GM12874 (cell line): ENCODE results near the gene SERPINA9.

Source experiments
- TF ChIP-seq, protein P1 (sequence below): IDR thresholded peaks from 2 replicates; pipeline ENCODE4 v1.5.1; 2011; ENCODE audit warnings: low read depth, mild to moderate bottlenecking, control low read depth, low read length, moderate library complexity; ENCODE audit not compliant: insufficient read depth

Gene SERPINA9

GRCh38 chr14:94448071-94448808 is 27.8 kb downstream of the SERPINA9 start:
- TF ChIP-seq, protein P1, sequence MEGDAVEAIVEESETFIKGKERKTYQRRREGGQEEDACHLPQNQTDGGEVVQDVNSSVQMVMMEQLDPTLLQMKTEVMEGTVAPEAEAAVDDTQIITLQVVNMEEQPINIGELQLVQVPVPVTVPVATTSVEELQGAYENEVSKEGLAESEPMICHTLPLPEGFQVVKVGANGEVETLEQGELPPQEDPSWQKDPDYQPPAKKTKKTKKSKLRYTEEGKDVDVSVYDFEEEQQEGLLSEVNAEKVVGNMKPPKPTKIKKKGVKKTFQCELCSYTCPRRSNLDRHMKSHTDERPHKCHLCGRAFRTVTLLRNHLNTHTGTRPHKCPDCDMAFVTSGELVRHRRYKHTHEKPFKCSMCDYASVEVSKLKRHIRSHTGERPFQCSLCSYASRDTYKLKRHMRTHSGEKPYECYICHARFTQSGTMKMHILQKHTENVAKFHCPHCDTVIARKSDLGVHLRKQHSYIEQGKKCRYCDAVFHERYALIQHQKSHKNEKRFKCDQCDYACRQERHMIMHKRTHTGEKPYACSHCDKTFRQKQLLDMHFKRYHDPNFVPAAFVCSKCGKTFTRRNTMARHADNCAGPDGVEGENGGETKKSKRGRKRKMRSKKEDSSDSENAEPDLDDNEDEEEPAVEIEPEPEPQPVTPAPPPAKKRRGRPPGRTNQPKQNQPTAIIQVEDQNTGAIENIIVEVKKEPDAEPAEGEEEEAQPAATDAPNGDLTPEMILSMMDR, result no peak

DNA sequence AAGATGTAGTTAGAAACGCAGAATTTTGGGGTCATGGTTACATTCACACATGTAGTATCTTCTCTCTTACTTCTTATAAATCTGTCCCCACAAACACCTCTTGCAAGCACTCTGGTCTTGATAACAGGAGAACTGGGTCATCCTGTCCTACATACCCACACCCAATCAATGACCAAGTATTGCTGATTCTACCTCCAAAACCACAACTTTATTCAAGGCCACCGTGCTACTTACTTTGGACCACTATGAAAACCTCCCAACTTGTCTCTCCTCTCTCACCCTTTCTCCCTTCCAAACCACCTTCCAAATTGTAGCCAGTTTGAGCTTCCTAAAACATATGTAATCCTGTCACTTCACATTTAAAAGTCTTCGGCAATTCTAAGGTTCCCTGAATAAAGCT is 28.8 kb downstream of the SERPINA9 start:
- TF ChIP-seq, protein P1, result no peak

GRCh38 chr14:94446126-94446525 is 29.9 kb downstream of the SERPINA9 start:
- TF ChIP-seq, protein P1, result no peak

- TF ChIP-seq, protein P1, result no peak
Measured at GRCh38 chr14:94445003-94445402, 31.0 kb downstream of the SERPINA9 start.

DNA sequence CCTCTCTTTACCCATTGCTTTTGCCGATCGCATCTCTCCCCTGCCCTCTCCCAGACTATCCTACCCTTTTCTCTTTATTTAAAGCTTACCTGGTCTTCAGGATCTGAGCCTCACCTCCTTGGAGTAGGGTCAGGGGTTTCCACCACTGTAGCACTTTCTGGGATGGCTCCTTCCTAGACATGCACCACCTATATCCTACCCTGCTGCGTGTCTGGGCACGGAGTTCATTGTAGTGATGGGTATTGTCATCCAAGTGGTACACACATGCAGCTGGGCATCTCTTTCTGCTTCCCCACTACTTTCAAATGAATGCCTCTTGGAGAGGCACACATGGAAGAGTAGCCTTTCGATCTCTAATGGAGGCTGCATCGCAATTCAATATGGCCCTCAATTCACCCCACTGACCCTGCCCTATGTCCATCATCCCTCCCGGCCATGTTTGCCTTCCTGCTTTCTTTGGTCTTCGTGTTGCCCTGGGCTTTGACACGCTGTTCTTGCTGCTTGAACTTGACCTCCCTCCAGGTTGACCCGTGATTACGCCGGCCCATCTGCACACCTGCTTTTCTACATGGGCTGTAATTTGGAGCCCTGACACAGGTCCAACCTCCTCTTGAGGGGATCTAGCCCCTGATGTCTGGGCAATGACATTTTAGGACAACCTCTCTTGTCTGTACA is 34.3 kb downstream of the SERPINA9 start:
- TF ChIP-seq, protein P1, result no peak

- TF ChIP-seq, protein P1, result no peak
Measured at GRCh38 chr14:94441130-94441529, 34.9 kb downstream of the SERPINA9 start.

DNA sequence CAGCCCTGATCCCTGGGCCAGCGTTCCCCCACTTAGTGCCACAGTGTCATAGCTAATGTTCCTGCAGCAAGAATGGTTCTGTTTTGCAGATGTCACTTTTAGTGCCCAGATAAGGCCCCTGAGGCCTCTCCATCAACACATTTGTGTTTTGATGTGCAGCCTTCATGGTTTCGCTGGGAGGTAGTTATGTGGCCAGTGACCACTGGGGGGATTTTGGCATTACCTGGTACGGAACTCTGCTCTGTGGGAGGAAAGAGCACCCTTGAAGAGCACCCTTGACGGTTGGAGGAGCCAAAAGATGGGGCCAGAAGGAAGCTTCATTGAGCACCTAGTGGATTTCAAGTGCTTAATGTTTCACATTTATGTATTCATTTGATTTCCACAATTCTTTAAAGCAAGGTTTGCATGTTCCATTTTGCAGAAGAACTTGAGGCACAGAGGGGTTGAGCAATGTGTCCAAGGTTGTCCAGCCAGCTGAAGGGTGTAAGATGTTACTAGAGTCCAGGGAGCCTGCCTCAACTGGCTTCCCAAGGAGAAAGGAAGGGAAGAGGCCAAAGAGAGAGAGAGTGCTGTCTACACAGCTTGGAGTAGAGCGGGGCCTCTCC is 36.4 kb downstream of the SERPINA9 start:
- TF ChIP-seq, protein P1, result no peak
